Activated T-helper 1 cell treated with anti-CD3 and anti-CD28 coated beads, Interleukin-12 subunit alpha, Interleukin-12 subunit beta, Interleukin-2, Interleukin-4 antibody, amounts not matched to agents 30 ng/mL and 10 ng/mL and 1 ng/mL, durations not matched to agents 14 hours and 24 hours and 36 hours (primary cell): Measurements from ENCODE around the gene CAB39. TPM values are rescaled to one million over a fixed set of nuclear protein-coding genes. Genes with fewer than 3 reads are reported as not detected.
A peak's percentile ranks its signal among the peaks of the same experiment; 100 is the strongest.

Source experiments
- DNase-seq: peaks from one replicate; pipeline ENCODE4 v3.0.0; 2021; ENCODE audit warnings: low spot score
- H3K27ac Mint-ChIP-seq: one replicate; pipeline ENCODE4 v1.8.0; 2021; ENCODE audit warnings: mild to moderate bottlenecking, mixed read lengths
- H3K27me3 Mint-ChIP-seq: one replicate; pipeline ENCODE4 v1.8.0; 2022; ENCODE audit warnings: mild to moderate bottlenecking, moderate library complexity, mixed read lengths; ENCODE audit not compliant: insufficient read depth
- H3K36me3 Mint-ChIP-seq: one replicate; pipeline ENCODE4 v1.8.0; 2021; ENCODE audit warnings: low read depth, mixed read lengths
- H3K4me1 Mint-ChIP-seq: one replicate; pipeline ENCODE4 v1.8.0; 2021; ENCODE audit warnings: low read depth, mixed read lengths
- H3K4me3 Mint-ChIP-seq: one replicate; pipeline ENCODE4 v1.8.0; 2021; ENCODE audit warnings: mild to moderate bottlenecking, moderate library complexity, mixed read lengths
- H3K9me3 Mint-ChIP-seq: one replicate; pipeline ENCODE4 v1.8.0; 2021; ENCODE audit warnings: mixed read lengths
- intact Hi-C: fragments of 100-400 bp; cut with micrococcal nuclease; formaldehyde crosslinking; loops from one replicate; pipeline ENCODE4 v1.15.1; 2024
- total RNA-seq: library from RNA; stranded (reverse); gene quantifications from 2 replicates; pipeline ENCODE4 v1.2.3, GENCODE V29; 2022

Gene CAB39
- total RNA-seq, 1 donor from 2014 or later = 168 TPM

- intact Hi-C loops = no loop called here
- no peak overlapping the region for H3K27ac Mint-ChIP-seq
- no peak for DNase-seq
- peaks cover 62% of the 10 kb centered on the region for H3K4me1 Mint-ChIP-seq
- no peak overlapping the region for H3K4me3 Mint-ChIP-seq
- H3K9me3 Mint-ChIP-seq = no peaks in the 10 kb centered on the region
- peaks cover 43% of the 10 kb centered on the region for H3K36me3 Mint-ChIP-seq
- no peaks in the 10 kb centered on the region for H3K27me3 Mint-ChIP-seq
Measured at GRCh38 chr2:230749111-230749510, 36.5 kb downstream of the CAB39 start.

- H3K4me3 Mint-ChIP-seq = no peak overlapping the region
- DNase-seq = peak; percentile 12
Measured at GRCh38 chr2:230751062-230751461, 38.4 kb downstream of the CAB39 start.

DNA sequence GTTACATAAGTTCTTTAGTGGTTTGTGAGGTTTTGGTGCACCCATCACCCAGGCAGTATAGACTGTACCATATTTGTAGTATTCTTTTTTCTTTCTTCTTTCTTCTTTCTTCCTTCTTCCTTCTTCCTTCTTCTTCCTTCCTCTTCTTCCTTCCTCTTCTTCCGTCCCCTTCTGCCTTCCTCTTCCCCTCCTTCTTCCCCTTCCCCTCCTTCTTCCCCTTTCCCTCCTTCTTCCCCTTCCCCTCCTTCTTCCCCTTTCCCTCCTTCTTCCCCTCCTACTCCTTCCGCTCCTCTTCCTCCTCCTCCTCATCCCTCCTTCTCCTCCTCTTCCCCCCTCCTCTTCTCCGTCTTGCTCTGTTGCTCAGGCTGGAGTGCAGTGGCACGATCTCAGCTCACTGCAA, 41.6 kb downstream of the CAB39 start:
- intact Hi-C loops = no loop called here
- Mint-ChIP-seq H3K36me3 (peaks cover 36% of the 10 kb centered on the region), H3K27ac (no peak overlapping the region), H3K9me3 (no peaks in the 10 kb centered on the region), H3K4me3 (no peak overlapping the region), H3K4me1 (peaks cover 79% of the 10 kb centered on the region), H3K27me3 (no peaks in the 10 kb centered on the region)
- DNase-seq = no peak

More at GRCh38 chr2:230751062-230751461, 38.4 kb downstream of the CAB39 start:
- H3K36me3 Mint-ChIP-seq = peaks cover 48% of the 10 kb centered on the region
- H3K4me1 Mint-ChIP-seq = peaks cover 77% of the 10 kb centered on the region
- H3K27me3 Mint-ChIP-seq = no peaks in the 10 kb centered on the region
- intact Hi-C loops = loop anchor here (1.0 to 2.0 kb wide), 7 partner anchors 8 to 92 kb away; no protein-coding TSS in a partner anchor
- peak overlapping the region; percentile 83 for H3K27ac Mint-ChIP-seq
- no peaks in the 10 kb centered on the region for H3K9me3 Mint-ChIP-seq

GRCh38 chr2:230757476-230757875, 44.8 kb downstream of the CAB39 start:
- Mint-ChIP-seq H3K4me3 (peak overlapping the region; percentile 27), H3K27me3 (no peaks in the 10 kb centered on the region), H3K27ac (peak overlapping the region; percentile 52), H3K9me3 (no peaks in the 10 kb centered on the region), H3K4me1 (peaks cover 78% of the 10 kb centered on the region), H3K36me3 (peaks cover 47% of the 10 kb centered on the region)
- intact Hi-C loops = no loop called here
- no peak for DNase-seq

DNA sequence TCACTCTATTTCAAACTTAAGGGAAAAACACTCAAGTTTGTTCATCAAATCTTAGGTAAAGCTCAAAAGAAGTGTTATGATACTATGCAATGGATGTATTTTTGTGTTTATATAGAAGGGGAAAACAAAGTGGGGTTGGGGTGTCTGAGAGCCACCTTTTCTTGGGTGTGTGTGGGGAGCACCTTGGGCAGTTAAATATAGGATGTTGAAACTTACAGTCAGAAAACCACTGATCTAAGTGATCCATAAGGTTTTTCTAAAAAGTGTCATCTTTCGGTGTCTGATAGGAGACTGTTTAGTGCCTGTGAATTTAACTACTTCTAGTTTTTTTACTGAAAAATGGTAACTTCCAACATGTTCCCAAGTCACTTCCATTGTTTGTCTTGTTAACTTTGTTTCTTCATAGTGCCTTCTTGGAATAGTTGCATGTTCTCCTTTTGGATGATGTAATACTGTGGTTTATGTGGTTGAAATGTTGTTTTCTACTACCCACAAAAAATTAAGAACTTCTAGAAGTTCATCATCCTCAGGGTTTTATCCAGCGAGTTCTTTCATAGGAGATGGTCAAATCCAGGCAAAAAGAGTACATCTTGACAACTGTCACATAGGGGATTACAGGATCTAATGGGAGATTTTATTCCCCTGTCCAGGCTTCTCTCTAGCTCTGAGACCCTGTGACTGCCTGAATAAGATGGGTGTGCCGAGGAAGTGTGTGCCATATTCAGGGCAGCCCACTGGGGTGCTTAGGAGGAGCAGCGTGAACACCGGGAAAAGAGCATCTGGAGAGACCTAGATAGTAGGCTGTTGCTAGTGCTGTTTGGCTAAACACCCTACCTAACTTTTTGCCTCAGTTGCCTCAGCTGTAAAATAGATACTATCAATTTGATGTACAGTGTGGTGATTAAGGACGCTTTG, 46.2 kb downstream of the CAB39 start:
- H3K27me3 Mint-ChIP-seq = no peaks in the 10 kb centered on the region
- H3K9me3 Mint-ChIP-seq = no peaks in the 10 kb centered on the region
- intact Hi-C loops = loop anchor here (1.0 kb wide), 2 partner anchors 8 to 11 kb away; no protein-coding TSS in a partner anchor
- peaks cover 43% of the 10 kb centered on the region for H3K36me3 Mint-ChIP-seq
- DNase-seq = no peak
- H3K4me1 Mint-ChIP-seq = peaks cover 74% of the 10 kb centered on the region
- H3K4me3 Mint-ChIP-seq = peak overlapping the region; percentile 21
- peak overlapping the region; percentile 66 for H3K27ac Mint-ChIP-seq

DNA sequence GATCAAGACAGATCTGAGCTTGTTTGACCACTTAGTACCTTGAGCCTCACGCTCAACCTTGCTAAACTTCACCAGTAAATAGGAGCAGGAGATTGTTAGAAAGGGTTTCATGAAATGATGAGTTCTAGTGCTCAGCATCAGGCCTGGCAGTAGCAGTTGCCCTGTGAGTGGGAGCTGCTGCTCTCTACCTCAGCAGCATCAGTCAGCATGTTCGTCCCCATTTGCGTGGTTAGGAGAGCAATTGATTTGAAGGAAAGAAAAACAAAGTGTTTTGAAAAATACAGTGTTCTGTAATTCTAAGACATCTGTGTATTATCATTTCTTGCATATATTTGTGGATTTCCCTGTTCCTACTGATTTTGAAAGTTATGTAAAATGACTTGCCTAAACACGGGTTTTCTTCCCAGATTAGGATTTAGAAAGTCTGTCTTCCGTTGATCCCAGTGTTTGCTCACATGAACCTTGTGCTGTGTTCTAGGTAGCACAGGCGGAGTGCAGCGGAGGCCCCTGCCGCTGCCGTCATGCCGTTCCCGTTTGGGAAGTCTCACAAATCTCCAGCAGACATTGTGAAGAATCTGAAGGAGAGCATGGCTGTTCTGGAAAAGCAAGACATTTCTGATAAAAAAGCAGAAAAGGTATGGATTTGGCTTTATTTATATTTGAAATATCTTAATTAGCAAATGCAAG, 47.0 kb downstream of the CAB39 start:
- Mint-ChIP-seq H3K27ac (peak overlapping the region; percentile 80), H3K9me3 (no peaks in the 10 kb centered on the region), H3K4me3 (no peak overlapping the region), H3K4me1 (peaks cover 72% of the 10 kb centered on the region), H3K36me3 (peaks cover 47% of the 10 kb centered on the region), H3K27me3 (no peaks in the 10 kb centered on the region)
- DNase-seq = no peak
- intact Hi-C loops = loop anchor here (1.0 kb wide), 2 partner anchors 8 to 11 kb away; no protein-coding TSS in a partner anchor

DNA sequence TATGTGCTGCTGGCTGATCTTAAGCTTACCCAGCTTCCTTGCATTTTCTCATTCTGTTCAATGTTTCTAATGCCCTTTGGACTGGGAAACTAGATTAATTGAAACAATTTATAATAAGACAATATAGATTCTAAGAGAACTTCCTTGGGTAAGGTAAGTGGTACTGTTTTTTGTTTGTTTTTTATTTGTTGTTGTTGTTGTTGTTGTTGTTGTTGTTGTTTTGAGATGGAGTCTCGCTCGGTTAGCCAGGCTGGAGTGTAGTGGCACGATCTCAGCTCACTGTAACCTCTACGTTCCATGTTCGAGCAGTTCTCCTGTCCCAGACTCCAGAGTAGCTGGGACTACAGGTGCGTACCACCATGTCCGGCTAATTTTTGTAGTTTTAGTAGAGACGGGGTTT, 49.1 kb downstream of the CAB39 start:
- H3K4me1 Mint-ChIP-seq = peaks cover 74% of the 10 kb centered on the region
- intact Hi-C loops = no loop called here
- DNase-seq = no peak

DNA sequence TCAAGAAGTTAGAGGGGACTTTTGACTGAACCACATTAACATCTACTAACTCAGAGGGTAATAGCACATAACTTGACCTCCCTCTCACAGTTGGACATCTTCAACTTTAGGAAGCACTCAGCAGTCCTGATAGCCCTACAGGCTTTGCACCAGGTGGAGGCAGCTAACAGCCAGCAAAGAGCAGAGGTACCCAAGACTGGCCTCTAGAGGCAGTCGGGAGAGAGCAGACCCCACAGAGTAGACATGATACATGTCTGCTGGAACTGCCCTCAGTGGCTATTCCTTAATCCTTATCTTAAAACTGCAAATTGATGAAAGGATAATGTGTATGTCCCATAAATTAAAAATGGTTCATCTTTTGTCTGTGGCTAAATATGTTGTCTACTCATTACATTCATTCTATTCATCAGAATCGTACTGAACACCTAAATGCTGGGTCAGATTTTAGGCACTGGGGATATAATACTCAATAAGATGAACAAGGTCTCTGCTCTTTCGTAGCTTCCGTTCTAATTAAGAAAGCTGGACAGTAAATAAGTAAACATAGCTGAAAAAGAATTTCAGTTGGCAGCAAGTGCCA, 49.8 kb downstream of the CAB39 start:
- Mint-ChIP-seq H3K4me3 (no peak overlapping the region), H3K9me3 (no peaks in the 10 kb centered on the region), H3K27me3 (no peaks in the 10 kb centered on the region), H3K27ac (peak overlapping the region; percentile 11), H3K4me1 (peaks cover 73% of the 10 kb centered on the region), H3K36me3 (peaks cover 60% of the 10 kb centered on the region)
- intact Hi-C loops = no loop called here
- no peak for DNase-seq

More for the DNA sequence above, 49.1 kb downstream of the CAB39 start:
- no peaks in the 10 kb centered on the region for H3K27me3 Mint-ChIP-seq
- H3K27ac Mint-ChIP-seq = no peak overlapping the region
- no peak overlapping the region for H3K4me3 Mint-ChIP-seq
- peaks cover 54% of the 10 kb centered on the region for H3K36me3 Mint-ChIP-seq
- H3K9me3 Mint-ChIP-seq = no peaks in the 10 kb centered on the region

DNA sequence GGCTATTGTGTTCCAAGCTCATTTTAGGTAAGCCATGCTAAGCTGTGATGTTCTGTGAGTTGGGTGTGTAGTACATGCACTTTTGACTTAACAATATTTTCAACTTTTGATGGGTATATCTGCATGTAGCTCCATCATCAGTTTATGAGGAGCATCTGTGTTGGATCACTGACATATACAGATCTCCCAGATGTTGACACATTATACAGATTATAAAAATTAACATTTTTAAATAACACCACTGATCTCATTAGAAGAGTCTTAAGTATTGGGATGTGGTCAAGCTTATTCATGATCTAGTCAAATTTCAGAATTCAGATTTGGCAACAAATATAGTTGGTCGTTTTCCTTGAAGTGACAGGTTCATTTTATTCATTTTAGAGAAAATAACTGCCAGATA, 51.7 kb downstream of the CAB39 start:
- no peaks in the 10 kb centered on the region for H3K27me3 Mint-ChIP-seq
- H3K36me3 Mint-ChIP-seq = peaks cover 73% of the 10 kb centered on the region
- DNase-seq = no peak
- intact Hi-C loops = no loop called here
- H3K9me3 Mint-ChIP-seq = no peaks in the 10 kb centered on the region
- H3K4me1 Mint-ChIP-seq = peaks cover 73% of the 10 kb centered on the region
- no peak overlapping the region for H3K27ac Mint-ChIP-seq
- no peak overlapping the region for H3K4me3 Mint-ChIP-seq

DNA sequence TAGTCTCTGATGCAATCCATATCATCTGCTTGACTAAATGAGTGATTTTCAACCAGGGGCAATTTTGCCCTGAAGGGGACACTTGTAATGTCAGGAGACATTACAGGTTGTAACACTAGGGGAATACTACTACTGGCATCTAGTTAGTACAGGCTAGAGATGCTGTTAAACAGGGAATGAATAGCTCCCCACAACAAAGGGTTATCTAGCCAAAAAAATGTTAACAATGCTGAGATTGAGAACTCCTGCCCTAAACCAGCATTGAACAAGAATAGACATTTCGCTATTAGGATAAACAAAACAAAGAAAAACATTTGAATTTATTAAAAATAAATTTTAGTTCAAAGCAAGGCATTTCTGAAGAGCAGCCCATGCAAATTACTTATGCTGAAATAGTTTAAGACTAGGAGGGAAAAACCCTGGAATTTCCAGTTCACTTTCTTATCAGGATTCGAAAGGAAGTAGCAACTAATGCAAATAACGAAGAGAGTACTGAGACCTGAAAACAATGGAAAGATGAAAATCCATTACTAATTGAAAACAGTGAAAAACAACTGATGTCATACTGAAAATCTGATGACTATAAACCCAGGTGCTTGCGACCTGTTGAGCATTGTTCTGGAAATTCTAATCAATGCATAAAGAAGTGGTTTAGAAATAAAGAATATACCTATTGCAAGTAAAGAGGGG, 53.1 kb downstream of the CAB39 start:
- H3K27ac Mint-ChIP-seq = peak overlapping the region; percentile 86
- H3K4me1 Mint-ChIP-seq = peaks cover 72% of the 10 kb centered on the region
- no peaks in the 10 kb centered on the region for H3K9me3 Mint-ChIP-seq
- intact Hi-C loops = no loop called here
- no peaks in the 10 kb centered on the region for H3K27me3 Mint-ChIP-seq
- H3K4me3 Mint-ChIP-seq = peak overlapping the region; percentile 9
- peaks cover 67% of the 10 kb centered on the region for H3K36me3 Mint-ChIP-seq
- DNase-seq = no peak

- DNase-seq = no peak
- Mint-ChIP-seq H3K9me3 (no peaks in the 10 kb centered on the region), H3K27ac (peak overlapping the region; percentile 40), H3K36me3 (peaks cover 65% of the 10 kb centered on the region), H3K27me3 (no peaks in the 10 kb centered on the region), H3K4me1 (peaks cover 74% of the 10 kb centered on the region), H3K4me3 (no peak overlapping the region)
- intact Hi-C loops = no loop called here
Measured at GRCh38 chr2:230767862-230768388, 55.3 kb downstream of the CAB39 start.

DNA sequence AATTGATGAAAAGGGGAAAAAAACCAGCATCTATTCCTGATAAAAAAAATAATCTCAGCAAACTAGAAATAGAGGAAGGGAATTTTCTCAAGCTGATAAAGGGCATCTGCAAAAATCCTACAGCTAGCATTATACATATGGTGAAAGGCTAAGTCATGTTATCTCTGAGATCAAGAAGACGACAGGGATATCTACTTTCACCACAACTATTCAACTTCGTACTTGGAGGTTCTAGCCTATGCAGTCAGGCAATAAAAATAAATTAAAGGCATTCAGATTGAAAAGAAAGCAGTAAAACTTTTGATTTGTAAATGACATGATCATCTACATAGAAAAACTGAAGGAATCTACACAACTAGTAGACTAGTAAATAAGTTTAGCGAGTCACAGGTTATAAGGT, 58.2 kb downstream of the CAB39 start:
- Mint-ChIP-seq H3K4me1 (peaks cover 91% of the 10 kb centered on the region), H3K9me3 (no peaks in the 10 kb centered on the region), H3K4me3 (no peak overlapping the region), H3K36me3 (peaks cover 72% of the 10 kb centered on the region), H3K27ac (peak overlapping the region; percentile 24), H3K27me3 (no peaks in the 10 kb centered on the region)
- intact Hi-C loops = loop anchor here (1.0 to 2.0 kb wide), 2 partner anchors 12 to 20 kb away; no protein-coding TSS in a partner anchor
- DNase-seq = no peak
